GM13977 (cell line): ENCODE measurements around the gene FNDC3A.
"Not testable (repeated sequence)": the region's sequence is repeated elsewhere in the genome, so short reads cannot be mapped to it uniquely, and the experiment has no call there.

ENCODE experiments used
- DNase-seq: peaks from one replicate; pipeline ENCODE4 v3.0.0; 2012; ENCODE audit warnings: low spot score
- CTCF ChIP-seq: IDR thresholded peaks from 2 replicates; pipeline ENCODE4 v1.5.1; 2012; ENCODE audit warnings: mild to moderate bottlenecking, control low read depth; ENCODE audit not compliant: insufficient read depth; ENCODE audit errors: extremely low read depth, missing control alignments
- in situ Hi-C: fragments of 300-500 bp; cut with MboI; formaldehyde crosslinking; loops from one replicate; pipeline ENCODE4 v1.12.0; 2022; ENCODE audit warnings: low sequenced_read_pairs, low pct_unique_long_range_greater_than_20kb, mixed read lengths, inconsistent platforms; ENCODE audit not compliant: unreplicated experiment

FNDC3A gene

GRCh38 chr13:49148405-49148804, 172.7 kb downstream of the FNDC3A start:
- no peak for DNase-seq
- no peak for TF ChIP-seq CTCF
- in situ Hi-C loops, result no loop called here

- in situ Hi-C loops, DNase-seq: not testable (repeated sequence)
These were observed 182.4 kb downstream of the FNDC3A start for GRCh38 chr13:49157955-49158584.

GRCh38 chr13:49163162-49163561, 187.4 kb downstream of the FNDC3A start:
- in situ Hi-C loops, DNase-seq: not testable (repeated sequence)

GRCh38 chr13:49164712-49165111, 189.0 kb downstream of the FNDC3A start:
- no peak for DNase-seq
- in situ Hi-C loops, result no loop called here
- no peak for TF ChIP-seq CTCF

GRCh38 chr13:49165798-49166752, 190.4 kb downstream of the FNDC3A start:
- in situ Hi-C loops, result no loop called here
- TF ChIP-seq CTCF, result no peak

GRCh38 chr13:49171359-49171758, 195.6 kb downstream of the FNDC3A start:
- in situ Hi-C loops, result no loop called here
- TF ChIP-seq CTCF, result no peak
- no peak for DNase-seq

More at GRCh38 chr13:49165798-49166752, 190.4 kb downstream of the FNDC3A start:
- DNase-seq, result no peak

GRCh38 chr13:49183672-49184325, 208.1 kb downstream of the FNDC3A start:
- in situ Hi-C loops, result no loop called here
- DNase-seq, result no peak
- TF ChIP-seq CTCF, result no peak
